Measurements from ENCODE around the gene HNF4A. TPM values are rescaled to one million over a fixed set of nuclear protein-coding genes. Genes with fewer than 3 reads are reported as not detected.

Gene HNF4A
- polyA plus RNA-seq, 1 donor from 2014 or later = not detected

DNA sequence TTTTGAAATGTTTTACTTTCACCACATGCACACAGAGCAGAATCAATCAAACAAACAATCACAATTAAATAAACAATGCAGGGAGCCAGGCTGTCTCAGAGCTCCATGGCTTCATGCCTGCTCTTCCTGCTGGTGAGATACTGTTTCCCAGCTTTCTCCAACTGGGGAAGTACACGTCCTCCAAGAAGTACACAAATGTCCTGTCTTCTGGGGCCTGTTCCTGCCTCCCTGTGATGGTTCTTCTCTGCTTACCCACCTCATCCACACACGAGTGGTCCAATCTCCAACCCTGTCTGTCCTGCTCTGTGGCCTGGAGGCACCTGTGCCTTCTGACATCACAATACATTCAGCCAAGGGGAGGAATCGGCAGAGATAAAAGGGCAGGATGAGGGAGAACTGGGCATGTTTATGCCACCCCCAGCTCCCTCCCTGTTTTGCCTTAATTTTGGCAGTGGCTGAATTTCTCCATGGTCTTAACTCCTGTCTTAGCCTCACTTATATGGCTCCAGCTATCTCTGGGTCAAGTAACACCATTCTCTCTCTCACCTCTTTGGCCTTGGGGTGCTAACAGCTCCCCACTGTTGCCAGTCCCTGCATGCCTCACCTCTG is 94.9 kb downstream of the HNF4A start:
- Histone ChIP-seq H3F3A (ENCODE audit: insufficient read depth, low read length, poor library complexity, severe bottlenecking) (no peaks in the 10 kb centered on the region), H2AFZ (ENCODE audit: low read depth, low read length) (no peak overlapping the region), H4K20me1 (ENCODE audit: insufficient read depth) (no peaks in the 10 kb centered on the region), H3K36me3 (ENCODE audit: insufficient read depth, low read length) (no peaks in the 10 kb centered on the region), H3K9ac (ENCODE audit: low read length) (no peak overlapping the region), H3K27ac (ENCODE audit: low read length) (no peak overlapping the region), H3K4me3 (ENCODE audit: low read length) (no peak overlapping the region), H3K27me3 (ENCODE audit: insufficient read depth, low read depth, low read length) (no peaks in the 10 kb centered on the region), H3K9me3 (ENCODE audit: low read length) (no peaks in the 10 kb centered on the region), H3K4me2 (ENCODE audit: low read length) (no peak overlapping the region), H3K79me2 (replicated peaks; ENCODE audit: insufficient read depth, low read length) (no peaks in the 10 kb centered on the region), H3K9me2 (ENCODE audit: insufficient read depth, low read length) (no peaks in the 10 kb centered on the region)
- no peak for TF ChIP-seq TAF1 (IDR thresholded peaks at IDR 0.05; ENCODE audit: low read depth)
- TF ChIP-seq SMC3 (conservative IDR thresholded peaks at IDR 0.05; ENCODE audit: poor library complexity) = no peak
- TF ChIP-seq POLR2AphosphoS5 (IDR thresholded peaks at IDR 0.05) = no peak
- no peak for TF ChIP-seq EZH2 (IDR thresholded peaks at IDR 0.05; ENCODE audit: borderline replicate concordance, insufficient read depth, low read length, poor library complexity, severe bottlenecking)
- TF ChIP-seq EP300 (conservative IDR thresholded peaks at IDR 0.05; ENCODE audit: poor library complexity, severe bottlenecking) = no peak
- TF ChIP-seq MXI1 (conservative IDR thresholded peaks at IDR 0.05; ENCODE audit: poor library complexity, severe bottlenecking) = no peak
- TF ChIP-seq, protein P1, sequence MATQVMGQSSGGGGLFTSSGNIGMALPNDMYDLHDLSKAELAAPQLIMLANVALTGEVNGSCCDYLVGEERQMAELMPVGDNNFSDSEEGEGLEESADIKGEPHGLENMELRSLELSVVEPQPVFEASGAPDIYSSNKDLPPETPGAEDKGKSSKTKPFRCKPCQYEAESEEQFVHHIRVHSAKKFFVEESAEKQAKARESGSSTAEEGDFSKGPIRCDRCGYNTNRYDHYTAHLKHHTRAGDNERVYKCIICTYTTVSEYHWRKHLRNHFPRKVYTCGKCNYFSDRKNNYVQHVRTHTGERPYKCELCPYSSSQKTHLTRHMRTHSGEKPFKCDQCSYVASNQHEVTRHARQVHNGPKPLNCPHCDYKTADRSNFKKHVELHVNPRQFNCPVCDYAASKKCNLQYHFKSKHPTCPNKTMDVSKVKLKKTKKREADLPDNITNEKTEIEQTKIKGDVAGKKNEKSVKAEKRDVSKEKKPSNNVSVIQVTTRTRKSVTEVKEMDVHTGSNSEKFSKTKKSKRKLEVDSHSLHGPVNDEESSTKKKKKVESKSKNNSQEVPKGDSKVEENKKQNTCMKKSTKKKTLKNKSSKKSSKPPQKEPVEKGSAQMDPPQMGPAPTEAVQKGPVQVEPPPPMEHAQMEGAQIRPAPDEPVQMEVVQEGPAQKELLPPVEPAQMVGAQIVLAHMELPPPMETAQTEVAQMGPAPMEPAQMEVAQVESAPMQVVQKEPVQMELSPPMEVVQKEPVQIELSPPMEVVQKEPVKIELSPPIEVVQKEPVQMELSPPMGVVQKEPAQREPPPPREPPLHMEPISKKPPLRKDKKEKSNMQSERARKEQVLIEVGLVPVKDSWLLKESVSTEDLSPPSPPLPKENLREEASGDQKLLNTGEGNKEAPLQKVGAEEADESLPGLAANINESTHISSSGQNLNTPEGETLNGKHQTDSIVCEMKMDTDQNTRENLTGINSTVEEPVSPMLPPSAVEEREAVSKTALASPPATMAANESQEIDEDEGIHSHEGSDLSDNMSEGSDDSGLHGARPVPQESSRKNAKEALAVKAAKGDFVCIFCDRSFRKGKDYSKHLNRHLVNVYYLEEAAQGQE (IDR thresholded peaks at IDR 0.05; ENCODE audit: borderline replicate concordance) = no peak
- no peak for TF ChIP-seq CTCF (IDR thresholded peaks at IDR 0.05; ENCODE audit: poor library complexity, severe bottlenecking)
- no peak for TF ChIP-seq RAD21 (conservative IDR thresholded peaks at IDR 0.05)

GRCh38 chr20:44450903-44451450 is 95.5 kb downstream of the HNF4A start:
- no peaks in the 10 kb centered on the region for H3K27me3 ChIP-seq (ENCODE audit: insufficient read depth, low read depth, low read length)
- H3K9me3 ChIP-seq (ENCODE audit: low read length) = no peaks in the 10 kb centered on the region
- TF ChIP-seq SMC3 (conservative IDR thresholded peaks at IDR 0.05; ENCODE audit: poor library complexity) = no peak
- no peak for TF ChIP-seq POLR2AphosphoS5 (IDR thresholded peaks at IDR 0.05)
- TF ChIP-seq, protein P1 (IDR thresholded peaks at IDR 0.05; ENCODE audit: borderline replicate concordance) = no peak
- no peak for TF ChIP-seq TAF1 (IDR thresholded peaks at IDR 0.05; ENCODE audit: low read depth)
- no peak for TF ChIP-seq EP300 (conservative IDR thresholded peaks at IDR 0.05; ENCODE audit: poor library complexity, severe bottlenecking)
- no peak for TF ChIP-seq CTCF (IDR thresholded peaks at IDR 0.05; ENCODE audit: poor library complexity, severe bottlenecking)
- no peak for TF ChIP-seq RAD21 (conservative IDR thresholded peaks at IDR 0.05)
- no peak for TF ChIP-seq EZH2 (IDR thresholded peaks at IDR 0.05; ENCODE audit: borderline replicate concordance, insufficient read depth, low read length, poor library complexity, severe bottlenecking)
- TF ChIP-seq MXI1 (conservative IDR thresholded peaks at IDR 0.05; ENCODE audit: poor library complexity, severe bottlenecking) = no peak
- H3K4me2 ChIP-seq (ENCODE audit: low read length) = no peak overlapping the region
- no peaks in the 10 kb centered on the region for H3F3A ChIP-seq (ENCODE audit: insufficient read depth, low read length, poor library complexity, severe bottlenecking)
- H3K9me2 ChIP-seq (ENCODE audit: insufficient read depth, low read length) = no peaks in the 10 kb centered on the region
- no peak overlapping the region for H3K4me3 ChIP-seq (ENCODE audit: low read length)
- no peaks in the 10 kb centered on the region for H3K36me3 ChIP-seq (ENCODE audit: insufficient read depth, low read length)
- no peaks in the 10 kb centered on the region for H4K20me1 ChIP-seq (ENCODE audit: insufficient read depth)
- no peak overlapping the region for H2AFZ ChIP-seq (ENCODE audit: low read depth, low read length)
- H3K79me2 ChIP-seq (replicated peaks; ENCODE audit: insufficient read depth, low read length) = no peaks in the 10 kb centered on the region
- no peak overlapping the region for H3K9ac ChIP-seq (ENCODE audit: low read length)
- H3K27ac ChIP-seq (ENCODE audit: low read length) = no peak overlapping the region
